ENCODE results near the gene BLOC1S1.

The BLOC1S1 gene

DNA sequence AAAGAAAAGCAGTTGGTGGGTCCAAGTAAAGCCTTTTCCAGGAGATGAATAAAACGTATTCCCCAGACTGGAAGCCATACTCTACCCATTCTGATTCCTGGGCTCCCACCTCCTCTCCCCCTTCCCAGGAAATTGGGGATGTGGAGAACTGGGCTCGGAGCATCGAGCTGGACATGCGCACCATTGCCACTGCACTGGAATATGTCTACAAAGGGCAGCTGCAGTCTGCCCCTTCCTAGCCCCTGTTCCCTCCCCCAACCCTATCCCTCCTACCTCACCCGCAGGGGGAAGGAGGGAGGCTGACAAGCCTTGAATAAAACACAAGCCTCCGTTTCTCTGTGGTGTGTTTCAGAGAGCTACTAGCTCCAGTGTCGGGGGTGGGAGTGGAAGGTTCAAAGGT, 3.5 kb downstream of the BLOC1S1 start:
- no peaks in the 10 kb centered on the region for H3K27me3 ChIP-seq
- H3K4me1 ChIP-seq = peaks cover 5 to 90% (median 81%) of the 10 kb centered on the region in 4 donors
- DNase-seq = no peak
- peak overlapping the region; percentile 96 to 98 for H3K27ac ChIP-seq
- TF ChIP-seq CTCF (IDR thresholded peaks at IDR 0.05) = no peak
- no peaks in the 10 kb centered on the region for H3K9me3 ChIP-seq
- H3K36me3 ChIP-seq = peaks cover 0 to 8% (median 8%) of the 10 kb centered on the region in 3 donors
- intact Hi-C loops (cut with DNase I; ENCODE audit: low total_unique reads) = no loop called here
- no peak overlapping the region for H3K4me3 ChIP-seq

DNA sequence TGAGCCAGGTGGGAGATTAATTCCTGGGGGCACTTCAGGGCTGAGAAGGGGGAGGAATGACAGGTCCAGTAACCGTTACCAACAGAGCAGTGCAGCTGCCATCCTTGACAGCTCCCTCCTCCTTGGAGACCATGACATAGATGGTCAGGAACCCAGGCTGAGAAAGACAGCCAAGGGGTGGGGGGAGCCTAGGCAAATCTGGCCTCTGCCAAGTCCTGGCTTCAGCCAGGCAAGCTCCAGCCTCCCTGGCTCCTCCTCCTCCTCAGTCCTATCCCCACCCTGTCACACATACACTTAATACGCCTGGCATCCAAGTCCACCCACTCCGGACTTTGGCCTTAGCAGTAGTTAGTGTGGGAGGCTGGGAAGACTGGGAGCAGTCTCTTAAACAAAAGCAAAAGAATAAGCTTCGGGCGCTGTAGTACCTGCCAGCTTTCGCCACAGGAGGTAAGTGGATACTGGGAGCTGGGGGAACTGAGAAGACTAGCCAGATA, 4.3 kb downstream of the BLOC1S1 start, which contains the start of gene RDH5:
Gene RDH5 (plus strand): TSS at position 323 of the 494 bp plus-strand sequence. CDS start 792 bp downstream, outside the sequence.
- H3K27me3 ChIP-seq = no peaks in the 10 kb centered on the region
- peaks cover 5 to 90% (median 80%) of the 10 kb centered on the region in 4 donors for H3K4me1 ChIP-seq
- intact Hi-C loops (cut with DNase I; ENCODE audit: low total_unique reads) = loop anchor here (5.0 kb wide), 1 partner anchor 38 kb away; a partner anchor contains a TSS
- DNase-seq = peak; percentile 76 to 95
- TF ChIP-seq CTCF (IDR thresholded peaks at IDR 0.05) = no peak
- no peaks in the 10 kb centered on the region for H3K9me3 ChIP-seq
- H3K36me3 ChIP-seq = peaks cover 4 to 16% (median 14%) of the 10 kb centered on the region in 3 donors
- peak within 1 kb of the TSS; percentile 96 to 98 for H3K27ac ChIP-seq
- peak within 1 kb of the TSS; percentile 33 to 42 for H3K4me3 ChIP-seq

DNA sequence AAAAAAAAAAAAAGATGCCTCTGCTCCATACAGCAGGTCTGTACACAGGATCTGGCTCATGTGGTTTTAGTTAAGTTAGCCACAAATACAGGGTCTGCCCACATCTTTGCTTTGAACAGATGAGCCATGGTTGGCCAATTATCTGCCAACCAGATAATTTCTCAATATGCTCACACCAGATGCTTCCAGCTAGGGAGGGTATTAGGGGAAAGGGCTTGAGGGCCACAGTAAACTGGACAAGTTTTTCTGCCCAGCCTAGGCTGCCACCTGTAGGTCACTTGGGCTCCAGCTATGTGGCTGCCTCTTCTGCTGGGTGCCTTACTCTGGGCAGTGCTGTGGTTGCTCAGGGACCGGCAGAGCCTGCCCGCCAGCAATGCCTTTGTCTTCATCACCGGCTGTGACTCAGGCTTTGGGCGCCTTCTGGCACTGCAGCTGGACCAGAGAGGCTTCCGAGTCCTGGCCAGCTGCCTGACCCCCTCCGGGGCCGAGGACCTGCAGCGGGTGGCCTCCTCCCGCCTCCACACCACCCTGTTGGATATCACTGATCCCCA, 5.1 kb downstream of the BLOC1S1 start:
- DNase-seq = peak; percentile 86 to 96
- peak; percentile 72 to 75 for TF ChIP-seq CTCF (IDR thresholded peaks at IDR 0.05)
- peaks cover 5 to 92% (median 78%) of the 10 kb centered on the region in 4 donors for H3K4me1 ChIP-seq
- no peaks in the 10 kb centered on the region for H3K9me3 ChIP-seq
- peak overlapping the region; percentile 96 to 98 for H3K27ac ChIP-seq
- intact Hi-C loops (cut with DNase I; ENCODE audit: low total_unique reads) = loop anchor here (5.0 kb wide), 1 partner anchor 39 kb away; a partner anchor contains a TSS
- H3K4me3 ChIP-seq = peak overlapping the region; percentile 15 to 42
- H3K27me3 ChIP-seq = no peaks in the 10 kb centered on the region
- H3K36me3 ChIP-seq = peaks cover 13 to 24% (median 22%) of the 10 kb centered on the region in 3 donors

DNA sequence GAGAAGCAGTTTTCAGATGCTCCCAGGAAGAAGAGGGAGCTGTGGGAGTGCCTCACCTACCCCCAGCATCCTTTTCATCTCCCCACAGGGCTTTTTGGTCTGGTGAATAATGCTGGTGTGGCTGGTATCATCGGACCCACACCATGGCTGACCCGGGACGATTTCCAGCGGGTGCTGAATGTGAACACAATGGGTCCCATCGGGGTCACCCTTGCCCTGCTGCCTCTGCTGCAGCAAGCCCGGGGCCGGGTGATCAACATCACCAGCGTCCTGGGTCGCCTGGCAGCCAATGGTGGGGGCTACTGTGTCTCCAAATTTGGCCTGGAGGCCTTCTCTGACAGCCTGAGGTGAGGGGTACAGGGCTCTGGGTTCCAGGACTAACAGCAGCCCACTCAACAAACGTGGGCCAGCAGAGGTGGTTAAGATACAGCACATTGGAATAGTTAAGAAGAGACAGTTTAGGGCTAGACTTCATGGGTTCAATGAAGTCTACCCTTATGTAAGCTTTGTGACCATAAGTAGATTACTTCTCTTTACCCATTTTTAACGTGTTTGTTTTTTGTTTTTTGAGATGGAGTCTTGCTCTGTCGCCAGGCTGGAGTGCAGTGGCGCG, 5.9 kb downstream of the BLOC1S1 start:
- intact Hi-C loops (cut with DNase I; ENCODE audit: low total_unique reads) = loop anchor here (5.0 kb wide), 1 partner anchor 39 kb away; a partner anchor contains a TSS
- H3K36me3 ChIP-seq = peaks cover 19 to 31% (median 30%) of the 10 kb centered on the region in 3 donors
- H3K4me1 ChIP-seq = peaks cover 5 to 97% (median 81%) of the 10 kb centered on the region in 4 donors
- H3K27me3 ChIP-seq = no peaks in the 10 kb centered on the region
- H3K4me3 ChIP-seq = peak overlapping the region; percentile 15 to 20
- DNase-seq = no peak
- H3K9me3 ChIP-seq = no peaks in the 10 kb centered on the region
- no peak for TF ChIP-seq CTCF (IDR thresholded peaks at IDR 0.05)
- peak overlapping the region; percentile 96 to 98 for H3K27ac ChIP-seq

DNA sequence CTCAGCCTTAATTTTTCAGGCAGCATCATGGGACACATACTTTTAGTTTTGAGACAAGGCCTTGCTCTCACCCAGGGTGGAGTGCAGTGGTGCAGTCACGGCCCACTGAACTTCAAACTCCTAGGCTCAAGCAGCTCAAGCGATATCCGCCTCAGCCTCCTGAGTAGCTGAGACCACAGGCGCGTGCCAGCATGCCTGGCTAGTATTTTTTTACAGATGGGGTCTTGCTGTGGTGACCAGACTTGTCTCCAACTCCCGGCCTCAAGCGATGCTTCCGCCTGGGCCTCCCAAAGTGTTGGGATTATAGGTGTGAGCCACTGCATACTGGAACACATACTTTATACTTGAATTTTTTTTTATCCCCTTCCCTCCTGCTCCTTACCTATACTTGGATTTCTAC, 7.1 kb downstream of the BLOC1S1 start:
- no peak for DNase-seq
- Histone ChIP-seq H3K4me1 (peaks cover 5 to 95% (median 80%) of the 10 kb centered on the region in 4 donors), H3K27ac (peak overlapping the region; percentile 96 to 98)

More for the DNA sequence above, 7.1 kb downstream of the BLOC1S1 start:
- Histone ChIP-seq H3K4me3 (no peak overlapping the region), H3K36me3 (peaks cover 24 to 38% (median 35%) of the 10 kb centered on the region in 3 donors), H3K27me3 (no peaks in the 10 kb centered on the region), H3K9me3 (no peaks in the 10 kb centered on the region)
- intact Hi-C loops (cut with DNase I; ENCODE audit: low total_unique reads) = loop anchor here (5.0 kb wide), 1 partner anchor 41 kb away; a partner anchor contains a TSS
- TF ChIP-seq CTCF (IDR thresholded peaks at IDR 0.05) = no peak
